ENCODE measurements around the gene TDRD7. TPM values are rescaled to one million over a fixed set of nuclear protein-coding genes. Genes with fewer than 3 reads are reported as not detected.

The TDRD7 gene
- total and polyA plus RNA-seq, 2 of the 8 experiments (the other 6 are each of a cell fraction or from before 2014, with no cell fraction given), result 1.2 to 2.3 TPM

DNA sequence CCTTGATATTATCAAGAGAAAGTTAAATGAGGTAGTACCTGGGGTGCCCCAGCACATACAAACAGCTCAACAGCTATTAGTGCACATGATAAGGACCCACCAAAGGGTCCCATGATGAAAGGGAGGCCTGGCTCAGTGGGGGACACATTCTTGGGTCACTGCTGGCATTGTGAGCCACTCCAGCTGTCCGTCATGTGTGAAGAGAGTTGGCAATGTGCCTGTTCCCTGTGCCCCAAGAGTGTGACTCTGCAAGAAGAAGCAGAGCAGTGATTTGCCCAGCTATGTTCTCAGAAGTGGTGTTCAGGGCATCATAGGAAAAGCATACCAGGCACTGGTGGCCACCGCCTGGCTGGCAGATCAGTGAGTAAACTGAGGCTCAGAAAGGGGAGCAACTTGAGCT is 37.1 kb upstream of the TDRD7 start:
- Histone ChIP-seq H3K27me3 (replicated peaks in 1 of 4; ENCODE audit: control insufficient read depth in 3 of 4, extremely low read depth in 1 of 4, insufficient read depth in 3 of 4, low read length in 3 of 4) (no peaks in the 10 kb centered on the region), H2BK12ac (ENCODE audit: low read depth, low read length) (no peak overlapping the region), H4K91ac (replicated peaks; ENCODE audit: insufficient read length, low read length) (no peak overlapping the region), H3K56ac (replicated peaks; ENCODE audit: insufficient read length, low read depth, low read length) (no peak overlapping the region), H3K9me3 (ENCODE audit: insufficient read depth in 2 of 2, low read depth in 1 of 2, low read length in 1 of 2) (peaks cover 0 to 1% of the 10 kb centered on the region in 2 experiments; a peak in 3 of 4 replicates), H2AFZ (ENCODE audit: low read length) (no peak overlapping the region), H4K5ac (ENCODE audit: insufficient read length, low read depth, low read length) (no peak overlapping the region), H4K8ac (ENCODE audit: extremely low read depth, insufficient read depth, low read length) (no peak overlapping the region), H3K18ac (ENCODE audit: extremely low read depth, low read length) (no peak overlapping the region), H3K9ac (replicated peaks in 1 of 4; ENCODE audit: extremely low read depth in 1 of 4, low read depth in 3 of 4, low read length in 3 of 4) (no peak overlapping the region), H3K79me1 (ENCODE audit: low read depth, low read length) (no peaks in the 10 kb centered on the region), H2BK120ac (replicated peaks; ENCODE audit: low read depth, low read length) (no peak overlapping the region), H2BK20ac (ENCODE audit: low read length) (no peak overlapping the region), H4K20me1 (replicated peaks in 1 of 2; ENCODE audit: control insufficient read depth in 1 of 2, insufficient read depth in 2 of 2, low read length in 2 of 2) (no peaks in the 10 kb centered on the region), H3K23ac (ENCODE audit: insufficient read length) (no peak overlapping the region), H3K4ac (replicated peaks; ENCODE audit: insufficient read length, low read depth, low read length) (no peak overlapping the region), H3K4me3 (ENCODE audit: extremely low read depth in 1 of 4, insufficient read depth in 2 of 4, low read depth in 3 of 4, low read length in 4 of 4) (no peak overlapping the region), H3K36me3 (ENCODE audit: control insufficient read depth in 2 of 4, insufficient read depth in 4 of 4, low read length in 3 of 4) (peaks cover 0 to 7% (median 2%) of the 10 kb centered on the region in 4 experiments; a peak in 3 of 8 replicates), H3K4me2 (ENCODE audit: insufficient read depth in 1 of 2, low read depth in 2 of 2, low read length in 2 of 2) (no peak overlapping the region), H3K4me1 (replicated peaks in 1 of 4; ENCODE audit: control insufficient read depth in 3 of 4, insufficient read depth in 4 of 4, low read length in 3 of 4) (no peaks in the 10 kb centered on the region), H2AK5ac (ENCODE audit: low read depth, low read length) (no peak overlapping the region), H2BK5ac (ENCODE audit: low read depth, low read length) (no peak overlapping the region), H2BK15ac (ENCODE audit: low read length) (no peak overlapping the region), H3K23me2 (ENCODE audit: low read depth, low read length) (no peaks in the 10 kb centered on the region), H3K14ac (ENCODE audit: insufficient read length) (no peak overlapping the region), H3K79me2 (ENCODE audit: control insufficient read depth in 1 of 2, insufficient read depth in 2 of 2, low read length in 2 of 2) (no peaks in the 10 kb centered on the region), H3K27ac (ENCODE audit: low read depth, low read length) (no peak overlapping the region)
- WGBS, 2 experiments (ENCODE audit: extremely low coverage in 1 of 2, insufficient coverage in 1 of 2, insufficient read length in 1 of 2, insufficient replicate concordance in 2 of 2, low coverage in 1 of 2, low lambda C conversion rate in 2 of 2, missing lambda C conversion rate in 1 of 2), result 86% methylated on average over 2 of the region's 2 CpGs; no CpG with 5 or more reads in 1 of the 2 experiments
- TF ChIP-seq BRCA1 (IDR thresholded peaks at IDR 0.05; ENCODE audit: low read depth, low read length) (no peak), YY1 (IDR thresholded peaks at IDR 0.05; ENCODE audit: low read depth, low read length) (no peak), NANOG (IDR thresholded peaks at IDR 0.05; ENCODE audit: insufficient read depth, low read depth, low read length, poor library complexity, severe bottlenecking) (no peak), SP4 (IDR thresholded peaks at IDR 0.05; ENCODE audit: low read length) (no peak), TEAD4 (IDR thresholded peaks at IDR 0.05; ENCODE audit: low read depth, low read length) (no peak), ZNF274 (IDR thresholded peaks at IDR 0.05; ENCODE audit: borderline replicate concordance, extremely low read depth, low read length) (no peak), EP300 (IDR thresholded peaks at IDR 0.05; ENCODE audit: borderline replicate concordance in 1 of 2, low read depth in 2 of 2, low read length in 2 of 2) (no peak), CHD2 (IDR thresholded peaks at IDR 0.05; ENCODE audit: low read length) (no peak)
- DNase-seq (ENCODE audit: low read depth in 1 of 2, low spot score in 2 of 2), result no peak
- ChIA-PET CTCF (ENCODE audit: partially characterized antibody) (interaction anchor here (0.9 to 4.2 kb wide), 6 partner anchors 10 to 94 kb away, joined by 3 to 31 read pairs (median 4); no protein-coding TSS in a partner anchor), POLR2A (ENCODE audit: partially characterized antibody) (interaction anchor here (0.9 kb wide), 1 partner anchor 156 kb away, joined by 3 read pairs; no protein-coding TSS in a partner anchor)
- no peak for FAIRE-seq

Data from H1 (cell line).